ENCODE measurements around the gene CETN1.

Gene CETN1

DNA sequence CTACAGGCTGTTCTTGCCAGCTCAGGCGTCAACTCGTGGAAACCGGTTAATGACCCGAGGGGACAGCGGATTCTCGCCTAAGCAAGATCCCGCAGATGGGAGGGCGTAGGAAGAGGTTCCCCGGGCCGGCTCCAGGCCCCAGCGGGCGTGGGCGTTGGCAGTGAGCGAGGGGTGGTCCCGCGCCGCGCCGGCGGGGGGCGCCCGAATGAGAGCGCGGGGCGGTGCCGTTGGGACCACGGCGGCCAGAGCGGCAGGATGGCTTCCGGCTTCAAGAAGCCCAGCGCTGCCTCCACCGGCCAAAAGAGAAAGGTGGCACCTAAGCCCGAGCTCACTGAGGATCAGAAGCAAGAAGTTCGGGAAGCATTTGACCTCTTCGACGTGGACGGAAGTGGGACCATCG, at the start of gene CETN1:
Gene CETN1 (plus strand): TSS at position 227 of the 400 bp plus-strand sequence. CDS start 29 bp downstream, at position 256.
- DNase-seq (ENCODE audit: low read depth): no peak
- TF ChIP-seq, protein P1, sequence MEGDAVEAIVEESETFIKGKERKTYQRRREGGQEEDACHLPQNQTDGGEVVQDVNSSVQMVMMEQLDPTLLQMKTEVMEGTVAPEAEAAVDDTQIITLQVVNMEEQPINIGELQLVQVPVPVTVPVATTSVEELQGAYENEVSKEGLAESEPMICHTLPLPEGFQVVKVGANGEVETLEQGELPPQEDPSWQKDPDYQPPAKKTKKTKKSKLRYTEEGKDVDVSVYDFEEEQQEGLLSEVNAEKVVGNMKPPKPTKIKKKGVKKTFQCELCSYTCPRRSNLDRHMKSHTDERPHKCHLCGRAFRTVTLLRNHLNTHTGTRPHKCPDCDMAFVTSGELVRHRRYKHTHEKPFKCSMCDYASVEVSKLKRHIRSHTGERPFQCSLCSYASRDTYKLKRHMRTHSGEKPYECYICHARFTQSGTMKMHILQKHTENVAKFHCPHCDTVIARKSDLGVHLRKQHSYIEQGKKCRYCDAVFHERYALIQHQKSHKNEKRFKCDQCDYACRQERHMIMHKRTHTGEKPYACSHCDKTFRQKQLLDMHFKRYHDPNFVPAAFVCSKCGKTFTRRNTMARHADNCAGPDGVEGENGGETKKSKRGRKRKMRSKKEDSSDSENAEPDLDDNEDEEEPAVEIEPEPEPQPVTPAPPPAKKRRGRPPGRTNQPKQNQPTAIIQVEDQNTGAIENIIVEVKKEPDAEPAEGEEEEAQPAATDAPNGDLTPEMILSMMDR (IDR thresholded peaks at IDR 0.05; ENCODE audit: low read length, missing control alignments): no peak
- H3K4me3 ChIP-seq (replicated peaks; ENCODE audit: low read depth, low read length): no peak within 1 kb of the TSS

DNA sequence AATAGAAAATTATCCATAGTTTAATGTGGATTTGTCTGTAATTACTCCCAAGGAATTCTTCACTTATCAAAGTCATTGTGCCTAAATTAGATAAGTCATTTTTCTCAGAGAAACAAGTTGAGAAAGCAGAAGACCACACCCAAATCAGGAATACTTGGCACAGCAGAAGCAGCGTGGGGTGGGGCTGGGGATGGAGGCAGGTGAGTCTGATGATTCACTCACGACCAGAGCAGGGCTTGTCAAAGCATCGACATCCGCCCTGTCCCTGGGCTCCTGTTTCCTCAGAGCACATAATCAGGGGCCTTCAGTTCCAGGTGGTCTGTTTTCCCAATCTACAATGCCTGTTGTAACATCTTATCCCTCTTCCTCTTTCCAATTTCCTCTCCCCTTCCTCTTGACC, 48.2 kb upstream of the CETN1 start:
- TF ChIP-seq, protein P1 (IDR thresholded peaks at IDR 0.05; ENCODE audit: low read length, missing control alignments): no peak
- no peak overlapping the region for H3K4me3 ChIP-seq (replicated peaks; ENCODE audit: low read depth, low read length)
- DNase-seq (ENCODE audit: low read depth): no peak

DNA sequence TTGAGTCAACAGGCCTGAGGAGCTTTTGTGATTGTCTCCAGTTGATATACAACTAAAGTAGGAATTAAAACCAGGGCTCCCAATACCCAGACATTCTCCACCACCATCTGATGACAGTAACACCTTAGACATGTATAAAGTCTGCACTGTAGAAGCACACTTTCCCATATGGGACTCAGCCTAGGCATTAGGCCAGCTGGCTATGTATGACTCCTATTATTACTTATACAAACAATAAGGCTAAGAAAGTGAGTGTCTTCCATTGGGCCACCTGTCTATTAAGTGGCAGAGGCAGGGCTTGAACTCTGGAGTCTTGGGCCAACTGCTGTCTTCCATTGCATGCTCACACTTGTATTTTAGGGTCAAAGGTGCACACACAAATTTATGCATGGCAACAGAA, 47.5 kb upstream of the CETN1 start:
- no peak for DNase-seq (ENCODE audit: low read depth)
- TF ChIP-seq, protein P1 (IDR thresholded peaks at IDR 0.05; ENCODE audit: low read length, missing control alignments): no peak
- no peak overlapping the region for H3K4me3 ChIP-seq (replicated peaks; ENCODE audit: low read depth, low read length)

DNA sequence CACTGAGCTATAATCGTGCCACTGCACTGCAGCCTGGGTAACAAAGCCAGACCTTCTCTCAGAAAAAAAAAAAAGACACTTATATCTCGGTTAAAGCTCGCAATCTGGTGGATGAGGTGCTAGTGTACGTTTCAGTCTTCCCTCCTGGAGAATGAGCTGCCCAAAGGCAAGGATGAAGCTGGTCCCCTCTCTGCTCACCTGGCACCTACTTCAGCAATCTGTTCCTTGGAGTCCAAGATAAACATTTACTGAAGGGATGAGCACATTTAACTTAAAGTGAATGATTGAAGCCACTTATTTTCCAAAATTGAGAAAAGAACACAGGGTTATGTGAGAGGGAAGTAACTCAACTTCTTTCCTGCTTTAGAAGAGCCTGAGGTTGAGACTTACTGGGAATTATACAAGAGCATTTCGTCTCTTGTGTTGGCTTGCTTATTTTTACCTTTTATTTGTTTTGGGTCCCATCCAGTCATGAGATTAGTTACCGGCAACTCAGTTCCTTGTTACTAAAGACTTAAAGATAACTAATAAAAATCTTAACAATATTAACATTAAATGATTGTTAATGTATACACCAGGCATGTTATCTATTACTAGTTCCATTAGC, 46.1 kb upstream of the CETN1 start:
- TF ChIP-seq, protein P1 (IDR thresholded peaks at IDR 0.05; ENCODE audit: low read length, missing control alignments): no peak
- DNase-seq (ENCODE audit: low read depth): no peak
- H3K4me3 ChIP-seq (replicated peaks; ENCODE audit: low read depth, low read length): no peak overlapping the region

DNA sequence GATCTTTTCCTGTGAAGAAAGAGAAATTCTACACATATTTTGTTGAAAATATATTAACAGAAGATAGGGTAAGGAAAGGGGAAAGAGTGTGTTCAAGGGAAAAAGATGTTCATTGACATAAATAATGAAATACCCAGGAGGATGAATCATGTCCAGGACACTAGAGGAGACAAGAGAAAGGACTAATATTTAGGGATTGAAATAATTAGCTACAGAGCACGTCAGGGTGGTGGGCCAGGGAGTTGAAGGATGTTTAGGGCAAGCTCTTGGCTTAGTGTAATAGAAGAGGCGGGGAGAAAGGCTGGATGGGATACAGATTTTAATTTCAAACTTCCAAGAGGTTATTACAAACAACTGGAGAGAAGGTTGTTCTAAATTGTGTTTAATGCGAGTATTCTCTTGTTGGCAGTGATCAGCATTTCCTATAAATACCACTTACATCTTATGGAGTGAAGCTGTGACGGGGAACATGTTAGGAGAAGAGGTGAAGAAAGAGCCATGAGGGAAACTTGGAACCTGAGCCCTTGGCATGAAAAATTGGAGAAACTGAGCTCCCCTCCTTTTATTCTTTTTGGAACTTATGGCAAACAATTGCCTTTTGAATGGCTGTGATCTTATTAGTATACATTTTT, 36.6 kb upstream of the CETN1 start:
- TF ChIP-seq, protein P1 (IDR thresholded peaks at IDR 0.05; ENCODE audit: low read length, missing control alignments): no peak
- H3K4me3 ChIP-seq (replicated peaks; ENCODE audit: low read depth, low read length): no peak overlapping the region
- DNase-seq (ENCODE audit: low read depth): no peak

DNA sequence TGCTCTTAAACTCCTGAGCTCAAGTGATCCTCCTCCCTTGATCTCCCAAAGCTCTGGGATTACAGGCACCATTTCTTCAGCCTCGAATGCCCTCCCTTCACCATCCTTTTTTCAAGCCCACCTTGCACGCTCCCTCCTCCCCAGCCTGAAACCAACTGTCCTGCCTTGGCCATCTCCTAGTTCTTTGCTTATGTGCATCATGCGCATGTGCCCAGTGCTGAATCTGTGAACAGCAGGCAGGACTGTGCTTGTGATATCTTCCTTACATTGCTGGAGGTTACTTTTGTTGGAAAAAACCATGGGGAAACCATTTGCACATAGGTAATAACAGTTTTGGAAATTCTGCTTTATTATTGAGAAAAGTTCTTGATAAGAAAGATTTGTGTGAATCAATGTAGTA, 30.2 kb upstream of the CETN1 start:
- no peak for DNase-seq (ENCODE audit: low read depth)
- TF ChIP-seq, protein P1 (IDR thresholded peaks at IDR 0.05; ENCODE audit: low read length, missing control alignments): no peak
- no peak overlapping the region for H3K4me3 ChIP-seq (replicated peaks; ENCODE audit: low read depth, low read length)
